Heart right ventricle (tissue), 16 donors: Measurements from ENCODE around the gene TGM5. TPM values are rescaled to one million over a fixed set of nuclear protein-coding genes. Genes with fewer than 3 reads are reported as not detected.
"Not testable (repeated sequence)": the region's sequence is repeated elsewhere in the genome, so short reads cannot be mapped to it uniquely, and the experiment has no call there.

Experiments
- ATAC-seq, 8 donors: fragments of 200-7000 bp; cut with Tn5 transposase; one replicate each; pipeline ENCODE4 v1.9.1; 2020; ENCODE audit warnings: mild to moderate bottlenecking in 8 of 8, moderate library complexity in 8 of 8, moderate number of reproducible peaks in 1 of 8
- DNase-seq, 2 donors: peaks; one replicate each; pipeline ENCODE4 v3.0.0-alpha.2; 2020
- H3K27ac ChIP-seq, 10 donors: fragments of 200-600 bp; sonication (generic) in 2 of 10; one replicate each; pipeline versions ENCODE4 v1.5.0 to v1.8.0; 2020 to 2022; ENCODE audit warnings: mild to moderate bottlenecking in 3 of 10
- H3K27me3 ChIP-seq, 7 donors: fragments of 200-600 bp; one replicate each; pipeline ENCODE4 v1.8.0; 2021 to 2022; ENCODE audit warnings: mild to moderate bottlenecking in 2 of 7
- H3K36me3 ChIP-seq, 9 donors: fragments of 200-600 bp; sonication (generic) in 1 of 9; one replicate each; pipeline versions ENCODE4 v1.5.0 to v1.8.0; 2020 to 2022; ENCODE audit warnings: mild to moderate bottlenecking in 2 of 9
- H3K4me1 ChIP-seq, 9 donors: fragments of 200-600 bp; sonication (generic) in 1 of 9; one replicate each; pipeline versions ENCODE4 v1.5.0 to v1.8.0; 2020 to 2022; ENCODE audit warnings: mild to moderate bottlenecking in 4 of 9
- H3K4me3 ChIP-seq, 10 donors: fragments of 200-600 bp; sonication (generic) in 2 of 10; one replicate each; pipeline versions ENCODE4 v1.5.0 to v1.8.0; 2020 to 2022; ENCODE audit warnings: mild to moderate bottlenecking in 7 of 10, moderate library complexity in 2 of 10
- H3K9me3 ChIP-seq, 11 donors: fragments of 200-600 bp in 10 of 11; sonication (generic) in 2 of 11; one replicate each; pipeline versions ENCODE4 v1.5.0 to v1.8.0; 2013 to 2022; ENCODE audit warnings: mild to moderate bottlenecking in 2 of 11, control low read depth in 1 of 11, moderate library complexity in 1 of 11
- WGBS, 2 donors: extraction: QIAGEN DNeasy Blood & Tissue Kit; methylation state at CpG; one replicate each; pipeline ENCODE4 v1.1.7; 2013; ENCODE audit warnings: inconsistent platforms in 1 of 2; 5-methylcytosine and 5-hydroxymethylcytosine counted together
- intact Hi-C, 10 donors: fragments of 100-400 bp; cut with DNase I; formaldehyde crosslinking; loops; one replicate each; pipeline versions ENCODE4 v1.11.1 to v1.14.2; 2022
- polyA plus RNA-seq, 2 donors: library from polyadenylated mRNA; stranded (reverse); fragments of 200-250 nt; gene quantifications; one replicate each; pipeline ENCODE4 v1.2.3, GENCODE V29; 2013
- total RNA-seq, 10 donors: library from RNA; stranded (reverse); fragmentation: NEBNext Ultra II Directional in 3 of 10; extraction: Animal tissue kit (Norgen Biotek cat#: 25700) in 3 of 10; gene quantifications; one replicate each; pipeline versions ENCODE4 v1.2.1 to v1.2.4, GENCODE V29; 2021 to 2023
- TF ChIP-seq, protein P1 (sequence below), 9 donors: fragments of 200-600 bp; sonication (generic) in 2 of 9; IDR thresholded peaks; one replicate each; pipeline versions ENCODE4 v1.5.0 to v1.8.0; 2021 to 2022; ENCODE audit warnings: antibody characterized with exemption in 9 of 9, mild to moderate bottlenecking in 5 of 9, moderate library complexity in 1 of 9
- donor health status: Arrhythmogenic right ventricular cardiomyopathy.
- donor health status: ischemic (EF 13 %, LVEDD 7.1; RV severe dilation, severe dysfunction).
- donor health status: healthy with polysubstance abuse.
- donor health status: DM: no; HTN: yes; CAD: no.
- donor health status: DM: no; HTN: no; CAD: no.
- donor health status: ischemic (EF 25% LVEDD 6.9; RV normal size, moderate dysfunction).
- donor health status: ischemic (EF 25% LVEDD 5.7; RV mildly dilated, moderate dysfunction).
- donor health status: healthy.
- donor health status: DM: yes; HTN: yes; CAD: no.
- donor health status: Ischemic cardiomyopathy.
- donor health status: ischemic (EF 35%, LVEDD 5.7; RV mildly dilated, moderate dysfunction).
- donor health status: nonischemic (EF 11% LVEDD 7.7; RV severe dilation, severe dysfunction).
- donor health status: DM: yes; HTN: yes; CAD: no.
- donor health status: PGD.
- donor health status: ischemic (EF 29% LVEDD 5.4; RV normal size, mild dysfunction).
- donor health status: nonischemic (EF 23%, LVEDD 6.1; RV moderate dilation, normal function).

The TGM5 gene
- total and polyA plus RNA-seq, 12 donors: 0.10 TPM; not detected in 11

DNA sequence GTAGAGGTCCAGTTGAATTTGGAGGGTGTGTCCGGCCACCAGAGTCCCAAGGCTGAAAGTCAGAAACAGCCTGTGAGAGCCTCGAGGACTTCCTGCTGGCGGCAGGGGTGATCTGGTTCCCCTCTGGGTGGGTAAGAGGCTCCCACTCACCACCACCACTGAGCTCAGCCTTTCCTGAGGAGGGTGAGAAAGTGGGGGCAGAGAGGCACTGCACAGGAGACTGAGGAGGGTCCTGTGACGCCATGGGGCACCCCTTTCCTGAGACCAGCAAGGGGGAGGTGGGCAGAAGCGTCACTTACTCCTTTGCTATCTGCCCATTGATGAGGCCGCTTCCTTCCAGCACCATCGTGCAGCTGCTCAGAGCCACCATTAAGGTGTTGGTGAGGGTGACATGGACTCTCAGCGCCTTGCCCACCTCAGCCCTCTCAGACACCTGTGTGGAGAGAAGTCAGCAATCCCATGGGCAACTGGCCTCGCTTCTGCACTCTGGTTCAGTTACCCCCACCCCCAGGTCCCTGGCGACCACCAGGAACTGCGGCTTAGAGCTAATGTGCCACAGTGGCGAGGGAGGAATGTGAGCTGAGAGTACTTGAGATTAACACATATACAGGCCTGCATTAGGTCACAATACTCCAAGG is 10.0 kb upstream of the TGM5 start:
- Histone ChIP-seq H3K36me3 (no peaks in the 10 kb centered on the region), H3K27ac (no peak overlapping the region), H3K9me3 (peaks cover 0 to 12% (median 0%) of the 10 kb centered on the region in 11 donors), H3K4me1 (peaks cover 0 to 7% (median 0%) of the 10 kb centered on the region in 9 donors), H3K27me3 (peaks cover 0 to 18% (median 5%) of the 10 kb centered on the region in 7 donors), H3K4me3 (no peak overlapping the region)
- TF ChIP-seq, protein P1, sequence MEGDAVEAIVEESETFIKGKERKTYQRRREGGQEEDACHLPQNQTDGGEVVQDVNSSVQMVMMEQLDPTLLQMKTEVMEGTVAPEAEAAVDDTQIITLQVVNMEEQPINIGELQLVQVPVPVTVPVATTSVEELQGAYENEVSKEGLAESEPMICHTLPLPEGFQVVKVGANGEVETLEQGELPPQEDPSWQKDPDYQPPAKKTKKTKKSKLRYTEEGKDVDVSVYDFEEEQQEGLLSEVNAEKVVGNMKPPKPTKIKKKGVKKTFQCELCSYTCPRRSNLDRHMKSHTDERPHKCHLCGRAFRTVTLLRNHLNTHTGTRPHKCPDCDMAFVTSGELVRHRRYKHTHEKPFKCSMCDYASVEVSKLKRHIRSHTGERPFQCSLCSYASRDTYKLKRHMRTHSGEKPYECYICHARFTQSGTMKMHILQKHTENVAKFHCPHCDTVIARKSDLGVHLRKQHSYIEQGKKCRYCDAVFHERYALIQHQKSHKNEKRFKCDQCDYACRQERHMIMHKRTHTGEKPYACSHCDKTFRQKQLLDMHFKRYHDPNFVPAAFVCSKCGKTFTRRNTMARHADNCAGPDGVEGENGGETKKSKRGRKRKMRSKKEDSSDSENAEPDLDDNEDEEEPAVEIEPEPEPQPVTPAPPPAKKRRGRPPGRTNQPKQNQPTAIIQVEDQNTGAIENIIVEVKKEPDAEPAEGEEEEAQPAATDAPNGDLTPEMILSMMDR (IDR thresholded peaks at IDR 0.05): no peak
- WGBS, 2 donors: 69 to 81% methylated on average over 12 of the region's 12 CpGs
- intact Hi-C loops: loop anchor here in 1 of 10 donors (5.0 kb wide), 1 partner anchor 49 kb away; no protein-coding TSS in a partner anchor
- DNase-seq (no peak), ATAC-seq (no peak)

DNA sequence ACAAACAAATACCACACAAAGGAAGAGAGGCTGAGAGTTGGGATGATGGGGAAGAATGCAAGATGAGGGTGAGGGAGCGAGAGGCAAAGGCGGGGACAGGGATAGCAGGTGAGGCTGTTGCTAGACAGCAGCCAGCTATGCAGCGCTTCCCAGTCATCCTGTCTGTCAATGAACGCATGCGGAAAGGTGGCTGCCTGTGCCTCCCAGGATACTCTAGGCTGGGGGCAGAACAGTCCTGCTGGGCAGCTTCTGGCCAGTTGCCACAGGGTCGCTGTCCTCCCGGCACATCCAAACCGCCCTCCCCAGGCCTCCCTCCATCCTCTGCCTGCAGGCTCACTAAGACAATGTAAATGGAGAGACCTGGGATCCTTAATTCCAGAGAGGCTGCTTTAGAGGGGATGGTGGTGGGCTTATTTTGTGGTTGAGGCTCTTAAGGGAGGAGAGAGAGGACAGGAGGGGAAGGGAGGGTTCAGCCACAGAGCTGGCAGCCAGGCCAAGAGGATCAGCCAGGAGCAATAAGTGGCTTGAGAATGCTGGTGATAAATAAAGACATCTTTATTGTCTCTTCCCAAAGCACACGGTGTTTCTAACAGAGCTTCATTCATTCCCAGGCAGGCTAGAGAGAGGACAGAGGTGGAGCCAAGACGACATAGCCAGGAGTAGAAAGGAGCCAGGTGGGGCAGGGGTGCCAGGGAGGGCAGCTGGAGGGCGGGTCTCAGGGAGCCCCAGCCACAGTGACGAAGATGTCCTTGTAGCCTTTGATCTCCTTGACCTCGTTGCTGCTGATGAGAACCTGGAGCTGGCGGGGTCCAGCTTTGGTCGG is 9.2 kb upstream of the TGM5 start:
- no peak for ATAC-seq
- no peak overlapping the region for H3K27ac ChIP-seq
- H3K4me3 ChIP-seq: no peak overlapping the region
- peaks cover 0 to 18% (median 5%) of the 10 kb centered on the region in 7 donors for H3K27me3 ChIP-seq
- H3K9me3 ChIP-seq: peaks cover 0 to 14% (median 0%) of the 10 kb centered on the region in 11 donors
- no peak for DNase-seq
- no peaks in the 10 kb centered on the region for H3K36me3 ChIP-seq
- TF ChIP-seq, protein P1 (IDR thresholded peaks at IDR 0.05): no peak
- peaks cover 0 to 7% (median 0%) of the 10 kb centered on the region in 9 donors for H3K4me1 ChIP-seq
- WGBS, 2 donors: 63 to 64% methylated on average over 15 of the region's 15 CpGs
- intact Hi-C loops: loop anchor here in 1 of 10 donors (5.0 kb wide), 1 partner anchor 49 kb away; no protein-coding TSS in a partner anchor

DNA sequence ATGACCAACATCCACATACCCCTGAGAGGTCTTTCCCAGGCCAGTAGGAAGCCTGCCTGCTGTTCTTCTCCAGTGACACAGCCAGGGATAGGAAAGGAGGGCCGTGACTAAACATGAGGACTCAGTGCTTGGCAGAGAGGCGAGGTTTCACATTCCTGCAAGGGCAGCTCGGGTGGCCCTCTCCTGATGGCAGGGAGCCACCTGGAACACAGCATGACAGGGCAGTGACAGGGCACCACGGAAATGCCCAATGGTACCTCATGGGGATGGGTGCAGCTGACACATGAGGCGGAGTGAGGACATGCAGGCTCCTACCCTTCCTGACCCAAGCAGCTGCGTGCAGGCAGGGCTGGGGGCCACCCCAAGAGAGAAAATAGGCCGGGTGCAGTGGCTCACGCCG is 7.4 kb upstream of the TGM5 start:
- Histone ChIP-seq H3K27ac (peak overlapping the region in 4 of 10 donors; percentile 29 to 51 (median 46)), H3K9me3 (peaks cover 0 to 14% (median 0%) of the 10 kb centered on the region in 11 donors), H3K27me3 (peaks cover 0 to 22% (median 5%) of the 10 kb centered on the region in 7 donors), H3K4me1 (peaks cover 0 to 7% (median 0%) of the 10 kb centered on the region in 9 donors), H3K4me3 (no peak overlapping the region), H3K36me3 (no peaks in the 10 kb centered on the region)
- 40 to 41% methylated on average over 9 of the region's 9 CpGs for WGBS, 2 donors
- intact Hi-C loops: loop anchor here in 1 of 10 donors (5.0 kb wide), 1 partner anchor 42 kb away; no protein-coding TSS in a partner anchor
- ATAC-seq (peak; percentile 88 to 99 (median 97)), DNase-seq (peak; percentile 73 to 85)
- TF ChIP-seq, protein P1 (IDR thresholded peaks at IDR 0.05): no peak

DNA sequence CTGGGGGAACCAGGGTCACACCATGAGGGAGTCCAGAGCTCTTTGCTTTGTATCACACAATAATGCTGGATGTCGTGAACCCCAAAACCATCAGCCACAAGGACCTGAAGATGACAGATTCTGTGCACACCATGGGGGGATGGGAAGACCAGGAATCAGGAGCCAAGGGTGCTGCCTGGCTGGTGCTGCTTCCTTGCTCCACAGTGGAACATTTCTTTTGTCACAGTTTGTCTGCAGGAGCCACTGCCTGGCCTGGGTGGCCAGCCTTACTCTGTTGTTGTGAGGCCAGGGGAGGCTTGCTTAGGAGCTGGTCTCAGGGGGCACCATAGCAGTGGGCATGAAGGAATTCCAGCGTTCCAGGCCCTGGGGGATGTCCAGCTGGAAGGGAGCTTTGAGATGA is 6.5 kb upstream of the TGM5 start:
- H3K27ac ChIP-seq: no peak overlapping the region
- peaks cover 0 to 30% (median 5%) of the 10 kb centered on the region in 7 donors for H3K27me3 ChIP-seq
- DNase-seq (no peak), ATAC-seq (no peak)
- H3K4me3 ChIP-seq: no peak overlapping the region
- intact Hi-C loops: loop anchor here in 1 of 10 donors (5.0 kb wide), 1 partner anchor 41 kb away; no protein-coding TSS in a partner anchor
- H3K9me3 ChIP-seq: peaks cover 0 to 14% (median 0%) of the 10 kb centered on the region in 11 donors
- H3K36me3 ChIP-seq: no peaks in the 10 kb centered on the region
- 89 to 92% methylated on average over 2 of the region's 2 CpGs for WGBS, 2 donors
- TF ChIP-seq, protein P1 (IDR thresholded peaks at IDR 0.05): no peak
- H3K4me1 ChIP-seq: peaks cover 0 to 7% (median 0%) of the 10 kb centered on the region in 9 donors

DNA sequence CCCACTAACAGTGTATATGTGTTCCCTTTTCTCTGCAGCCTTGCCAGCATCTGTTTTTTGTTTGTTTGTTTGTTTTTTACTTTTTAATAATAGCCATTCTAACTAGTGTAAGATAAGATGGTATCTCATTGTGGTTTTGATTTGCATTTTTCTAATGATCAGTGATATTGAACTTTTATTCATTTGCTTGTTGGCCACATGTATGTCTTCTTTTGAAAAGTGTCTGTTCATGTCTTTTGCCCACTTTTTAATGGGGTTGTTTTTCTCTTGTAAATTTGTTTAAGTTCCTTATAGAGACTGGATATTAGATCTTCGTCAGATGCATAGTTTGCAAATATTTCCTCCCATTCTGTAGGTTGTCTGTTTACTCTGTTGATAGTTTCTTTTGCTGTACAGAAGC is 5.2 kb upstream of the TGM5 start:
- Histone ChIP-seq H3K27me3 (peaks cover 0 to 32% (median 4%) of the 10 kb centered on the region in 7 donors), H3K9me3 (peaks cover 0 to 14% (median 0%) of the 10 kb centered on the region in 11 donors)
- not testable (repeated sequence) for ATAC-seq, H3K36me3 ChIP-seq, H3K4me1 ChIP-seq, DNase-seq, H3K4me3 ChIP-seq, H3K27ac ChIP-seq
- 93 to 95% methylated on average over 1 of the region's 1 CpG for WGBS, 2 donors
- intact Hi-C loops: loop anchor here in 1 of 10 donors (5.0 kb wide), 1 partner anchor 40 kb away; no protein-coding TSS in a partner anchor
